Measurements from ENCODE around the gene ZNF365.

Gene ZNF365

GRCh38 chr10:62414359-62414758 lies 40.2 kb downstream of the ZNF365 start:
- no peak for TF ChIP-seq CTCF (IDR thresholded peaks at IDR 0.05; ENCODE audit: low read length, missing control alignments)
- H3K4me3 ChIP-seq (replicated peaks; ENCODE audit: low read depth, low read length): no peak overlapping the region
- DNase-seq (ENCODE audit: low read depth): no peak

GRCh38 chr10:62422068-62422590 lies 48.0 kb downstream of the ZNF365 start:
- DNase-seq (ENCODE audit: low read depth): peak; percentile 53
- no peak overlapping the region for H3K4me3 ChIP-seq (replicated peaks; ENCODE audit: low read depth, low read length)
- no peak for TF ChIP-seq CTCF (IDR thresholded peaks at IDR 0.05; ENCODE audit: low read length, missing control alignments)

DNA sequence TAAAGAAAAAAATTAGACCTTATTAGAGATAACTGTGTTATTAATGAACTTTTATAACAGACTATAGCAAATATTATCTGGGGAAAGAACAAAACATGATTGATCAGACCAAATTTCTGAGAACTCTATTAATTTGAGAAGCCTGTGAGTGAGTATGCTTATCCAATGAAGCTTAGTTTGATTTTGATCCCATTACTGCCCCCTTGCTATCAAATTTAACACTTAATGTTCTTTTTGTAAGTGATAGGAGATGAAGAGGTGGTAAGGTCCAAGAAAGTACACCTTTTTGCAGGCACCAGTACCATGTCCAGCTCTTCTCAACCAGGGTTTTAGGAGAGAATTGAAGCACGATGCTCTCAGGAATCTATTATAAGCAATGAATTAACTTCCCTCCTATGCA lies 49.9 kb downstream of the ZNF365 start:
- DNase-seq (ENCODE audit: low read depth): no peak
- no peak overlapping the region for H3K4me3 ChIP-seq (replicated peaks; ENCODE audit: low read depth, low read length)
- TF ChIP-seq CTCF (IDR thresholded peaks at IDR 0.05; ENCODE audit: low read length, missing control alignments): no peak

GRCh38 chr10:62426086-62426485 lies 51.9 kb downstream of the ZNF365 start:
- DNase-seq (ENCODE audit: low read depth): no peak
- no peak for TF ChIP-seq CTCF (IDR thresholded peaks at IDR 0.05; ENCODE audit: low read length, missing control alignments)
- H3K4me3 ChIP-seq (replicated peaks; ENCODE audit: low read depth, low read length): no peak overlapping the region

GRCh38 chr10:62426600-62426999 lies 52.4 kb downstream of the ZNF365 start:
- H3K4me3 ChIP-seq (replicated peaks; ENCODE audit: low read depth, low read length): no peak overlapping the region
- no peak for DNase-seq (ENCODE audit: low read depth)
- TF ChIP-seq CTCF (IDR thresholded peaks at IDR 0.05; ENCODE audit: low read length, missing control alignments): no peak

DNA sequence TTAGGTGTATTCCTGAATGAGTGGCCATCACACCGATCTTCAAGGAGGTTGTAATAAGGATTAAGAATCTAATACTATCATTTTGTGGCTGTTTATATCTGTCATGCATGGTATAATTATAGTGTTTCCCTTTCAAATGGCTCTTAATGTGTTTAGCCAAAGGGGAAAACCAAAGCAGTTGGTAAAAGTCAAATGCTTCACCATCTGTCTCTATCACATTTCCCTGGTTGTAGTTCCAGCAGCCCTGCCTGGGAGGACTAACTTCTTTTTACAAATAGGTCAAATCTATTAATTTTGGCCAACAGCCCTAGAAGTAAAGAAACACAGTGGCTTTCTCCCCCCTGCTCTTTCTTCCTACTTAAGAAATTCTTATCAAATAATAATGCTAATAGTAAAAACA lies 56.7 kb downstream of the ZNF365 start:
- TF ChIP-seq CTCF (IDR thresholded peaks at IDR 0.05; ENCODE audit: low read length, missing control alignments): no peak
- no peak for DNase-seq (ENCODE audit: low read depth)

GRCh38 chr10:62433181-62433692 lies 59.1 kb downstream of the ZNF365 start:
- TF ChIP-seq CTCF (IDR thresholded peaks at IDR 0.05; ENCODE audit: low read length, missing control alignments): no peak
- peak; percentile 84 for DNase-seq (ENCODE audit: low read depth)
- H3K4me3 ChIP-seq (replicated peaks; ENCODE audit: low read depth, low read length): no peak overlapping the region

More for the DNA sequence above, 56.7 kb downstream of the ZNF365 start:
- H3K4me3 ChIP-seq (replicated peaks; ENCODE audit: low read depth, low read length): no peak overlapping the region

Measured in fibroblast of pulmonary artery (primary cell).